GM21825 (cell line): ENCODE results near the gene NDUFAF5.

Source experiments
- ATAC-seq: cut with Tn5 transposase; IDR thresholded peaks from one replicate; pipeline ENCODE4 v1.9.1; 2021; ENCODE audit warnings: mild to moderate bottlenecking, moderate library complexity; ENCODE audit not compliant: unreplicated experiment

Gene NDUFAF5

DNA sequence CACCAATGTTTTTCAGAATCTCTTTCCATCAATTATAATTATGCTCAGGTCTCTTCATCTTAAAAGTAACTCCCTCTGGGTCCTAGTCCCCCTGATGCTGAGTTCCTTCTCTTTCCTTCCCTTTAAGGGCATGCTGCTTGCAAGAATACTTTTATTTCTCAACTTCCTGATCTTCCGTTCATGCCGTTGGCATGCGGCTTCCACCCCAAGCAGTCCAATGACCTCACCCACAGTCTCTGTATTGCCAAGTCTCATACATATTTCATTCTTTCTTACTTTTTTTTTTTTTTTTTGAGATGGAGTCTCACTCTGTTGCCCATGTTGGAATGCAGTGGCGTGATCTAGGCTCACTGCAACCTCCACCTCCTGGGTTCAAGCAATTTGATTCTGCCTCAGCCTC lies 83.5 kb downstream of the NDUFAF5 start:
- ATAC-seq: no peak

DNA sequence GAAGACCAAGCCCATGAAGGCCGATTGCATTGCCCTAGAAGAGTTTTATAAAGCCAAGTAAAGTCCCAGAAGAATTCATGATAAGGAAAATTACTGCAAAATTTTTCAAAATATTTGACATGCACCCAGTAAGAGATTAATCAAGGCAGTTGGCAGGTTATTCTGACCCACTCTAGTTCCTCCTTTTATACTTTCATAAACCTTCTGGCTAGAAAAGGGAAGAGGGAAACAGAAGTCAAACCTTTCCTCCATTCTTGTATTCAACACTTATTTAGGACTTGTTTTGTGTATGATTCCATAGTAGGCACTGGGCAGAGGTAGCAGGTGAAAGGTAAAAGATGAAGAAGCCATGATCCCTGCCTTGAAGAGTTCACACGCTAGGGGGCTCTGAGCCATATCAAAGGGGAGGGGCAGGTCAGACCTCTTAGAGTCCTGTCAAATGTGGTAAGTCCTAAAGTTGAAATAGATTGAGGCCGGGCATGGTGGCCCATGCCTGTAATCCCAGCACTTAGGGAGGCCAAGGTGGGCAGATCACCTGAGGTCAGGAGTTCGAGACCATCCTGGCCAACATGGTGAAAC lies 85.4 kb downstream of the NDUFAF5 start:
- ATAC-seq: no peak
